T-helper 1 cell treated with Interleukin-12 subunit alpha and Interleukin-12 subunit beta and Interleukin-4 antibody, amounts not matched to agents 30 μg/mL and 1 μg/mL, for 36 hours (primary cell): ENCODE data around the gene ARRDC5.
A peak's percentile ranks its signal among the peaks of the same experiment; 100 is the strongest.
"Not testable (repeated sequence)": the region's sequence is repeated elsewhere in the genome, so short reads cannot be mapped to it uniquely, and the experiment has no call there.

Experiments
- H3K27ac Mint-ChIP-seq: one replicate; pipeline ENCODE4 v1.8.0; 2021; ENCODE audit warnings: mild to moderate bottlenecking, mixed read lengths
- H3K27me3 Mint-ChIP-seq: one replicate; pipeline ENCODE4 v1.8.0; 2021; ENCODE audit warnings: low read depth, mixed read lengths
- H3K36me3 Mint-ChIP-seq: one replicate; pipeline ENCODE4 v1.8.0; 2021; ENCODE audit warnings: low read depth, mixed read lengths
- H3K4me1 Mint-ChIP-seq: one replicate; pipeline ENCODE4 v1.8.0; 2021; ENCODE audit warnings: low read depth, mixed read lengths
- H3K4me3 Mint-ChIP-seq: one replicate; pipeline ENCODE4 v1.8.0; 2021; ENCODE audit warnings: mild to moderate bottlenecking, moderate library complexity, mixed read lengths
- H3K9me3 Mint-ChIP-seq: one replicate; pipeline ENCODE4 v1.8.0; 2021; ENCODE audit warnings: mixed read lengths

ARRDC5 gene

GRCh38 chr19:4914736-4915501 is 12.2 kb upstream of the ARRDC5 start:
- Mint-ChIP-seq H3K27me3 (no peaks in the 10 kb centered on the region), H3K4me3 (peak overlapping the region; percentile 97), H3K27ac (peak overlapping the region; percentile 99), H3K4me1 (peaks cover 47% of the 10 kb centered on the region), H3K9me3 (no peaks in the 10 kb centered on the region), H3K36me3 (peaks cover 37% of the 10 kb centered on the region)

- Mint-ChIP-seq H3K4me1 (peaks cover 47% of the 10 kb centered on the region), H3K27ac (peak overlapping the region; percentile 99), H3K36me3 (peaks cover 36% of the 10 kb centered on the region)
These were observed 11.5 kb upstream of the ARRDC5 start for GRCh38 chr19:4913996-4914735.

GRCh38 chr19:4911786-4912672 is 9.3 kb upstream of the ARRDC5 start:
- H3K9me3 Mint-ChIP-seq: no peaks in the 10 kb centered on the region
- H3K27ac Mint-ChIP-seq: peak overlapping the region; percentile 83
- no peaks in the 10 kb centered on the region for H3K27me3 Mint-ChIP-seq
- peaks cover 45% of the 10 kb centered on the region for H3K4me1 Mint-ChIP-seq
- H3K4me3 Mint-ChIP-seq: peak overlapping the region; percentile 90
- peaks cover 36% of the 10 kb centered on the region for H3K36me3 Mint-ChIP-seq

More at GRCh38 chr19:4913996-4914735, 11.5 kb upstream of the ARRDC5 start:
- H3K9me3 Mint-ChIP-seq: no peaks in the 10 kb centered on the region
- peak overlapping the region; percentile 97 for H3K4me3 Mint-ChIP-seq
- no peaks in the 10 kb centered on the region for H3K27me3 Mint-ChIP-seq

GRCh38 chr19:4911314-4911713 is 8.6 kb upstream of the ARRDC5 start:
- peaks cover 41% of the 10 kb centered on the region for H3K4me1 Mint-ChIP-seq
- no peaks in the 10 kb centered on the region for H3K27me3 Mint-ChIP-seq
- H3K36me3 Mint-ChIP-seq: peaks cover 32% of the 10 kb centered on the region
- H3K9me3 Mint-ChIP-seq: no peaks in the 10 kb centered on the region
- peak overlapping the region; percentile 83 for H3K27ac Mint-ChIP-seq
- H3K4me3 Mint-ChIP-seq: peak overlapping the region; percentile 90

- Mint-ChIP-seq H3K4me1 (peaks cover 36% of the 10 kb centered on the region), H3K36me3 (peaks cover 27% of the 10 kb centered on the region), H3K27me3 (no peaks in the 10 kb centered on the region)
These were observed 8.0 kb upstream of the ARRDC5 start for GRCh38 chr19:4910594-4911281.

GRCh38 chr19:4909897-4910593 is 7.3 kb upstream of the ARRDC5 start:
- H3K27me3 Mint-ChIP-seq: no peaks in the 10 kb centered on the region
- peak overlapping the region; percentile 83 for H3K27ac Mint-ChIP-seq
- peak overlapping the region; percentile 90 for H3K4me3 Mint-ChIP-seq
- peaks cover 31% of the 10 kb centered on the region for H3K4me1 Mint-ChIP-seq
- H3K36me3 Mint-ChIP-seq: peaks cover 26% of the 10 kb centered on the region
- no peaks in the 10 kb centered on the region for H3K9me3 Mint-ChIP-seq

More at GRCh38 chr19:4910594-4911281, 8.0 kb upstream of the ARRDC5 start:
- Mint-ChIP-seq H3K9me3 (no peaks in the 10 kb centered on the region), H3K4me3 (peak overlapping the region; percentile 90), H3K27ac (peak overlapping the region; percentile 83)

GRCh38 chr19:4909156-4909896 is 6.6 kb upstream of the ARRDC5 start, which contains the start of gene UHRF1:
Gene UHRF1 (plus strand): TSS chr19:4909501. CDS start chr19:4910886, 1,385 bp downstream.
- Mint-ChIP-seq H3K27ac (peak within 1 kb of the TSS; percentile 83), H3K4me1 (peaks cover 26% of the 10 kb centered on the region), H3K36me3 (peaks cover 19% of the 10 kb centered on the region), H3K27me3 (no peaks in the 10 kb centered on the region), H3K9me3 (no peaks in the 10 kb centered on the region), H3K4me3 (peak within 1 kb of the TSS; percentile 90)

GRCh38 chr19:4908781-4909155 is 6.1 kb upstream of the ARRDC5 start:
- H3K9me3 Mint-ChIP-seq: no peaks in the 10 kb centered on the region
- peaks cover 14% of the 10 kb centered on the region for H3K36me3 Mint-ChIP-seq
- no peak overlapping the region for H3K27ac Mint-ChIP-seq
- H3K4me1 Mint-ChIP-seq: peaks cover 21% of the 10 kb centered on the region
- H3K4me3 Mint-ChIP-seq: peak overlapping the region; percentile 64
- no peaks in the 10 kb centered on the region for H3K27me3 Mint-ChIP-seq

- Mint-ChIP-seq H3K4me3 (peak overlapping the region; percentile 64), H3K27me3 (no peaks in the 10 kb centered on the region), H3K9me3 (no peaks in the 10 kb centered on the region), H3K27ac (no peak overlapping the region), H3K36me3 (peaks cover 13% of the 10 kb centered on the region), H3K4me1 (peaks cover 21% of the 10 kb centered on the region)
These were observed 5.7 kb upstream of the ARRDC5 start for GRCh38 chr19:4908360-4908759.

GRCh38 chr19:4906963-4907362 is 4.3 kb upstream of the ARRDC5 start:
- H3K9me3 Mint-ChIP-seq: no peaks in the 10 kb centered on the region
- H3K4me3 Mint-ChIP-seq: no peak overlapping the region
- H3K4me1 Mint-ChIP-seq: peaks cover 9% of the 10 kb centered on the region
- H3K36me3 Mint-ChIP-seq: peaks cover 7% of the 10 kb centered on the region
- H3K27me3 Mint-ChIP-seq: no peaks in the 10 kb centered on the region
- no peak overlapping the region for H3K27ac Mint-ChIP-seq

- no peak overlapping the region for H3K27ac Mint-ChIP-seq
- H3K4me3 Mint-ChIP-seq: no peak overlapping the region
- H3K36me3 Mint-ChIP-seq: no peaks in the 10 kb centered on the region
- no peaks in the 10 kb centered on the region for H3K4me1 Mint-ChIP-seq
- H3K9me3 Mint-ChIP-seq: no peaks in the 10 kb centered on the region
- no peaks in the 10 kb centered on the region for H3K27me3 Mint-ChIP-seq
These were observed 1.8 kb upstream of the ARRDC5 start for GRCh38 chr19:4904481-4904880.

GRCh38 chr19:4900879-4901278 is 1.8 kb downstream of the ARRDC5 start:
- H3K27ac Mint-ChIP-seq, H3K9me3 Mint-ChIP-seq, H3K27me3 Mint-ChIP-seq, H3K4me3 Mint-ChIP-seq, H3K36me3 Mint-ChIP-seq, H3K4me1 Mint-ChIP-seq: not testable (repeated sequence)

GRCh38 chr19:4897146-4897545 is 5.5 kb downstream of the ARRDC5 start:
- H3K27ac Mint-ChIP-seq: no peak overlapping the region
- H3K4me3 Mint-ChIP-seq: no peak overlapping the region
- H3K36me3 Mint-ChIP-seq: no peaks in the 10 kb centered on the region
- no peaks in the 10 kb centered on the region for H3K9me3 Mint-ChIP-seq
- no peaks in the 10 kb centered on the region for H3K27me3 Mint-ChIP-seq
- no peaks in the 10 kb centered on the region for H3K4me1 Mint-ChIP-seq
